Measurements from ENCODE around the gene SLC11A2. TPM values are rescaled to one million over a fixed set of nuclear protein-coding genes. Genes with fewer than 3 reads are reported as not detected.

Gene SLC11A2
- total and polyA plus RNA-seq, 2 of the 13 experiments (the other 11 are each of a cell fraction or from before 2014, with no cell fraction given) = 71.7 to 77.0 TPM

GRCh38 chr12:50986966-50987737 lies 39.0 kb downstream of the SLC11A2 start (continued):
- no peak for TF ChIP-seq ZNF407 (CRISPR knock-in tag; IDR thresholded peaks at IDR 0.05; ENCODE audit: not compliant biosample characterization)
- peak; percentile 52 for TF ChIP-seq ZMYM4 (CRISPR knock-in tag; IDR thresholded peaks at IDR 0.05)
- TF ChIP-seq ZNF652 (CRISPR knock-in tag; IDR thresholded peaks at IDR 0.05; ENCODE audit: borderline replicate concordance, low read depth) = peak; percentile 49; the same call in 1 of the 2 replicates
- peak; percentile 49; the same call in 1 of the 2 replicates for TF ChIP-seq GATAD2A (CRISPR knock-in tag; IDR thresholded peaks at IDR 0.05)
- peak in 1 of 2 experiments; percentile 51; a peak in 1 of 4 replicates for TF ChIP-seq KLF16 (CRISPR knock-in tag; IDR thresholded peaks at IDR 0.05)
- TF ChIP-seq ZBTB7A (CRISPR knock-in tag; IDR thresholded peaks at IDR 0.05) = no peak
- TF ChIP-seq SALL1 (CRISPR knock-in tag; IDR thresholded peaks at IDR 0.05) = peak; percentile 28; the same call in 1 of the 2 replicates
- peak; percentile 42 for TF ChIP-seq THAP11 (CRISPR knock-in tag; IDR thresholded peaks at IDR 0.05)
- TF ChIP-seq TFAP4 (IDR thresholded peaks at IDR 0.05; ENCODE audit: borderline replicate concordance, low read depth) = peak; percentile 92
- peak; percentile 87 for TF ChIP-seq CTCF (CRISPR knock-in tag; IDR thresholded peaks at IDR 0.05)
- TF ChIP-seq ZNF775 (CRISPR knock-in tag; IDR thresholded peaks at IDR 0.05; ENCODE audit: borderline replicate concordance) = no peak
- TF ChIP-seq TEAD3 (CRISPR knock-in tag; optimal IDR thresholded peaks at IDR 0.05; ENCODE audit: borderline replicate concordance) = peak; percentile 54
- TF ChIP-seq RXRB (CRISPR knock-in tag; IDR thresholded peaks at IDR 0.05; ENCODE audit: borderline replicate concordance) = peak; percentile 50; the same call in 1 of the 2 replicates
- TF ChIP-seq STAG1 (CRISPR knock-in tag; IDR thresholded peaks at IDR 0.05) = peak; percentile 86
- TF ChIP-seq ZNF331 (CRISPR knock-in tag; IDR thresholded peaks at IDR 0.05) = peak; percentile 26; the same call in 1 of the 2 replicates

Measured in HepG2 (cell line).